OCI-LY3 (cell line): Measurements from ENCODE around the gene GRAMD1C.

Source experiments
- H2AFZ ChIP-seq: fragments of 200-600, 300-600 bp; shearing (Covaris generic); 2 replicates; pipeline ENCODE4 v1.6.0; 2014; ENCODE audit warnings: antibody characterized with exemption, low read depth, low read length
- H3K27ac ChIP-seq: fragments of 200-600, 300-600 bp; sonication (generic); 2 replicates; pipeline ENCODE4 v1.5.1; 2014; ENCODE audit warnings: mild to moderate bottlenecking, low read length, moderate library complexity, mixed read lengths
- H3K27me3 ChIP-seq: fragments of 200-600, 300-600 bp; sonication (generic); 2 replicates; pipeline ENCODE4 v1.6.1; 2014; ENCODE audit warnings: low read depth, low read length, mixed read lengths
- H3K36me3 ChIP-seq: fragments of 200-600, 300-600 bp; sonication (generic); replicated peaks from 2 replicates; pipeline ENCODE3; 2014; ENCODE audit warnings: low read depth, low read length, mixed read lengths
- H3K4me1 ChIP-seq: fragments of 300-600, 200-600 bp; sonication (generic); 2 replicates; pipeline ENCODE4 v1.6.1; 2014; ENCODE audit warnings: low read length, mixed read lengths
- H3K4me2 ChIP-seq: fragments of 200-600, 300-600 bp; sonication (generic); 2 replicates; pipeline ENCODE4 v1.6.1; 2014; ENCODE audit warnings: low read length, mixed read lengths
- H3K4me3 ChIP-seq: fragments of 300-600, 200-600 bp; sonication (generic); 2 replicates; pipeline ENCODE4 v1.5.1; 2014; ENCODE audit warnings: antibody characterized with exemption, mild to moderate bottlenecking, low read length, moderate library complexity
- H3K79me2 ChIP-seq: fragments of 300-600, 200-600 bp; shearing (Covaris generic); 2 replicates; pipeline ENCODE4 v1.6.1; 2014; ENCODE audit warnings: mild to moderate bottlenecking, low read length, mixed read lengths
- H3K9ac ChIP-seq: fragments of 300-600, 200-600 bp; shearing (Covaris generic); 2 replicates; pipeline ENCODE4 v1.6.0; 2014; ENCODE audit warnings: mild to moderate bottlenecking, low read length, moderate library complexity
- H3K9me3 ChIP-seq: fragments of 200-600, 300-600 bp; shearing (Covaris generic); 2 replicates; pipeline ENCODE4 v1.6.1; 2014; ENCODE audit warnings: low read length, mixed read lengths; ENCODE audit not compliant: insufficient read depth
- H4K20me1 ChIP-seq: fragments of 200-600, 300-600 bp; sonication (generic); 2 replicates; pipeline ENCODE4 v1.6.1; 2016; ENCODE audit warnings: low read length, mixed read lengths; ENCODE audit not compliant: insufficient read depth
- EZH2phosphoT487 ChIP-seq: fragments of 200-600 bp; shearing (Covaris generic); IDR thresholded peaks from 2 replicates; pipeline ENCODE4 v1.6.1; 2018; ENCODE audit warnings: antibody characterized with exemption, mixed run types, low read depth
- TF ChIP-seq, protein P1 (sequence below): fragments of 200-600, 300-600 bp; sonication (generic); IDR thresholded peaks from 2 replicates; pipeline ENCODE4 v1.5.1; 2014; ENCODE audit warnings: antibody characterized with exemption, low read length, low read depth

Gene GRAMD1C

DNA sequence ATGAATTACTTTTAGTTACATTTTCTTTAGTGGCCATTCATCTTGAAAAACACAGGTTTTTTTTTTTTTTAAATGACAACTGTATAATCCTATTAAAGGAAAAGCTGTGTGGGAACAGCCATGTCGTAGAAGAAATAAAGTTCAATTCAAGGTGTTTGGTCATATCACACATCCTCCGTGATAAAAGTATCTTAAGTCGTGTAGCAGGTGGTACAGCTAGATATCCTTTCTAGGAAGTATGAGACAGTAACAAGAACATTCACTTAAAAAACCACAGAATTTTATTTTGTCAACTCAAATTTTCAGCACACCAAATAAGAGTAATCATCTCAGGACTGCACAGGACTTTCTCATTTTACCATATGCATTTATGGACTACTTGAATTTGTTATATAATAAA, 125.3 kb downstream of the GRAMD1C start:
- H3K27ac ChIP-seq = no peak overlapping the region
- H3K79me2 ChIP-seq = no peaks in the 10 kb centered on the region
- H3K9ac ChIP-seq = no peak overlapping the region
- H3K9me3 ChIP-seq = no peaks in the 10 kb centered on the region
- H3K4me3 ChIP-seq = no peak overlapping the region
- H4K20me1 ChIP-seq = no peaks in the 10 kb centered on the region
- H3K4me2 ChIP-seq = no peak overlapping the region
- peaks cover 23% of the 10 kb centered on the region for H3K36me3 ChIP-seq
- no peaks in the 10 kb centered on the region for H3K4me1 ChIP-seq
- H3K27me3 ChIP-seq = no peaks in the 10 kb centered on the region
- no peak overlapping the region for H2AFZ ChIP-seq
- TF ChIP-seq, protein P1, sequence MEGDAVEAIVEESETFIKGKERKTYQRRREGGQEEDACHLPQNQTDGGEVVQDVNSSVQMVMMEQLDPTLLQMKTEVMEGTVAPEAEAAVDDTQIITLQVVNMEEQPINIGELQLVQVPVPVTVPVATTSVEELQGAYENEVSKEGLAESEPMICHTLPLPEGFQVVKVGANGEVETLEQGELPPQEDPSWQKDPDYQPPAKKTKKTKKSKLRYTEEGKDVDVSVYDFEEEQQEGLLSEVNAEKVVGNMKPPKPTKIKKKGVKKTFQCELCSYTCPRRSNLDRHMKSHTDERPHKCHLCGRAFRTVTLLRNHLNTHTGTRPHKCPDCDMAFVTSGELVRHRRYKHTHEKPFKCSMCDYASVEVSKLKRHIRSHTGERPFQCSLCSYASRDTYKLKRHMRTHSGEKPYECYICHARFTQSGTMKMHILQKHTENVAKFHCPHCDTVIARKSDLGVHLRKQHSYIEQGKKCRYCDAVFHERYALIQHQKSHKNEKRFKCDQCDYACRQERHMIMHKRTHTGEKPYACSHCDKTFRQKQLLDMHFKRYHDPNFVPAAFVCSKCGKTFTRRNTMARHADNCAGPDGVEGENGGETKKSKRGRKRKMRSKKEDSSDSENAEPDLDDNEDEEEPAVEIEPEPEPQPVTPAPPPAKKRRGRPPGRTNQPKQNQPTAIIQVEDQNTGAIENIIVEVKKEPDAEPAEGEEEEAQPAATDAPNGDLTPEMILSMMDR = no peak
- TF ChIP-seq EZH2phosphoT487 = no peak

DNA sequence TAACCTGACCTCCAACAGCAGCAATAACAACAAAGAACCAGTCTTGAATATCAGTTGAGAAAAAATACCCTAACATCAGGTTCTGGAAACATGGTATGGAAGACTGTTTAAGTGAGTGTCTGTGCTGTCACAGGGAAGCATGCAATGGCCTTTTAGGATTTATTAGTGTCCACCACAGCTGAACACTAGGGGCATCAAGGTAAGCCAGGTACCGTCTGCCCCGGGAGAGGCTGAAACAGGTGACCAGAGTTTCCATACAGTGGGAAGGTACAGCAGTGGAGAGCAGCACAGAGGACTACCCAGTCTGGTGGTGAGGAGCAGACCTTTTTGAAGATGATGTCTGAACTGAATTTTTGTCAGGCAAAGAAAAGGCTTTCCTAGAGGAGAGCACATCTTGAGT, 127.6 kb downstream of the GRAMD1C start:
- Histone ChIP-seq H3K9me3 (no peaks in the 10 kb centered on the region), H4K20me1 (no peaks in the 10 kb centered on the region), H3K36me3 (peaks cover 7% of the 10 kb centered on the region), H3K27ac (no peak overlapping the region), H3K79me2 (no peaks in the 10 kb centered on the region), H3K9ac (no peak overlapping the region), H3K4me2 (no peak overlapping the region), H3K27me3 (no peaks in the 10 kb centered on the region), H3K4me1 (no peaks in the 10 kb centered on the region), H2AFZ (no peak overlapping the region), H3K4me3 (no peak overlapping the region)
- TF ChIP-seq EZH2phosphoT487 = no peak
- TF ChIP-seq, protein P1 = no peak

DNA sequence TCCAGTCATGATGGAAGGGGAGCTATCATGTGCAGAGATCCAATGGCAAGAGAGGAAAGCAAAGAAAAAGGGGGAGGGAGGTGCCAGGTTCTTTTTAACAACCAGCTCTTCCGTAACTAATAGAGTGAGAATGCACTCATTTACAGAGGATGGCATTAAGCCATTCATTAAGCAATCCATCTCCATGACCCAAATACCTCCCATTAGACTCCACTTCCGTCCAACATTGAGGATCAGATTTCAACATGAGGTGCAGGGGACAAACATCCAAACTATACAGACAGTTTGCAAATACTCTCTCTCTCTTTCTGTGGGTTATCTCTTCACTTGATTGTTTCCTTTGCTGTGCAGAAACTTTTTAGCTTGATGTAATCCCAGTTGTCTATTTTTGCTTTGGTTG, 130.4 kb downstream of the GRAMD1C start:
- peaks cover 12% of the 10 kb centered on the region for H3K36me3 ChIP-seq
- no peaks in the 10 kb centered on the region for H3K79me2 ChIP-seq
- TF ChIP-seq, protein P1 = no peak
- TF ChIP-seq EZH2phosphoT487 = no peak
- H2AFZ ChIP-seq = no peak overlapping the region
- no peak overlapping the region for H3K4me2 ChIP-seq
- no peak overlapping the region for H3K27ac ChIP-seq
- no peaks in the 10 kb centered on the region for H3K27me3 ChIP-seq
- H3K4me1 ChIP-seq = no peaks in the 10 kb centered on the region
- H3K4me3 ChIP-seq = no peak overlapping the region
- no peaks in the 10 kb centered on the region for H4K20me1 ChIP-seq
- H3K9ac ChIP-seq = no peak overlapping the region
- H3K9me3 ChIP-seq = peaks cover 15% of the 10 kb centered on the region

DNA sequence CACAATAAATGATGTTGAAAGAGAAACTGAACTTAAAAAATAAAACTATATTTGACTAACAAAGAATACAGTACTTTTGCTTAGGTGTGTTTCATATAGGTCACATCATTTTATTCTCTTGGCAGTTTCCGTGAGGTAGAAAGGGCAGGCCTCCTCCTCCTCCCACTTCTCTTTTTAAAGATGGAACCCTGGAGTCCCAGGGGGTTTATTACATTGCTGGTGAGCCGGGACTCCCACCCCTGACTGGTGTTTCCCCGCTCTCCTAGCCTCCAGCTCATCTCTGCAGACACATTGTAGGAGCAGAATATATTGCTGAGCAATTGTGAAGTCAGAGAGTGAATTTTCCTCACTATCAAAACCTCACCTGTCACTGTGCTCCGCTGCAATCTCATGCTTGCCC, 139.2 kb downstream of the GRAMD1C start:
- Histone ChIP-seq H2AFZ (no peak overlapping the region), H4K20me1 (no peaks in the 10 kb centered on the region), H3K27ac (no peak overlapping the region), H3K9me3 (peaks cover 17% of the 10 kb centered on the region), H3K27me3 (no peaks in the 10 kb centered on the region), H3K4me3 (no peak overlapping the region), H3K36me3 (peaks cover 28% of the 10 kb centered on the region), H3K4me1 (peaks cover 10% of the 10 kb centered on the region; the same call in 1 of the 2 replicates), H3K4me2 (no peak overlapping the region), H3K9ac (no peak overlapping the region), H3K79me2 (no peaks in the 10 kb centered on the region)
- TF ChIP-seq, protein P1 = no peak
- TF ChIP-seq EZH2phosphoT487 = no peak
